HEK293 (cell line): Measurements from ENCODE around the gene SAP30L.

Experiments used
- PRDM10 ChIP-seq: fragments of 450-650 bp; formaldehyde crosslinking; IDR thresholded peaks from 2 replicates; pipeline ENCODE4 v1.5.1; 2016; ENCODE audit warnings: missing biosample characterization, missing genetic modification characterization
- REST ChIP-seq: fragments of 450-650 bp; formaldehyde crosslinking; IDR thresholded peaks from 2 replicates; pipeline ENCODE4 v1.5.1; 2016; ENCODE audit warnings: missing biosample characterization, missing genetic modification characterization
- ZBTB1 ChIP-seq: fragments of 450-650 bp; formaldehyde crosslinking; IDR thresholded peaks from 2 replicates; pipeline ENCODE4 v1.5.1; 2016; ENCODE audit warnings: missing biosample characterization, missing genetic modification characterization
- ZBTB21 ChIP-seq: fragments of 450-650 bp; formaldehyde crosslinking; IDR thresholded peaks from 2 replicates; pipeline ENCODE4 v1.5.1; 2017; ENCODE audit warnings: missing biosample characterization, missing genetic modification characterization
- ZNF114 ChIP-seq: fragments of 450-650 bp; formaldehyde crosslinking; IDR thresholded peaks from 2 replicates; pipeline ENCODE4 v1.5.0; 2017; ENCODE audit warnings: missing biosample characterization, missing genetic modification characterization
- ZNF19 ChIP-seq: fragments of 450-650 bp; formaldehyde crosslinking; IDR thresholded peaks from 2 replicates; pipeline ENCODE4; 2016; ENCODE audit warnings: missing biosample characterization, missing genetic modification characterization, low read depth
- ZNF202 ChIP-seq: fragments of 450-650 bp; formaldehyde crosslinking; IDR thresholded peaks from 2 replicates; pipeline ENCODE4 v1.5.1; 2016; ENCODE audit warnings: missing biosample characterization, missing genetic modification characterization, borderline replicate concordance
- ZNF248 ChIP-seq: fragments of 450-650 bp; formaldehyde crosslinking; IDR thresholded peaks from 2 replicates; pipeline ENCODE4 v1.5.1; 2017; ENCODE audit warnings: missing biosample characterization, missing genetic modification characterization
- ZNF292 ChIP-seq: fragments of 450-650 bp; formaldehyde crosslinking; IDR thresholded peaks from 2 replicates; pipeline ENCODE4 v1.5.1; 2016; ENCODE audit warnings: low read depth, missing biosample characterization, missing genetic modification characterization, borderline replicate concordance
- ZNF324 ChIP-seq: fragments of 450-650 bp; formaldehyde crosslinking; IDR thresholded peaks from 2 replicates; pipeline ENCODE4 v1.5.1; 2016; ENCODE audit warnings: missing biosample characterization, missing genetic modification characterization
- ZNF391 ChIP-seq: fragments of 450-650 bp; formaldehyde crosslinking; IDR thresholded peaks from 2 replicates; pipeline ENCODE4 v1.5.1; 2016; ENCODE audit warnings: low read depth, missing biosample characterization, missing genetic modification characterization, borderline replicate concordance
- ZNF610 ChIP-seq: fragments of 450-650 bp; formaldehyde crosslinking; IDR thresholded peaks from 2 replicates; pipeline ENCODE4 v1.5.1; 2016; ENCODE audit warnings: missing biosample characterization, missing genetic modification characterization, borderline replicate concordance
- ZNF624 ChIP-seq: fragments of 450-650 bp; formaldehyde crosslinking; IDR thresholded peaks from 2 replicates; pipeline ENCODE4 v1.5.1; 2017; ENCODE audit warnings: missing biosample characterization, missing genetic modification characterization
- ZSCAN5A ChIP-seq: fragments of 450-650 bp; formaldehyde crosslinking; IDR thresholded peaks from 2 replicates; pipeline ENCODE4 v1.5.1; 2016; ENCODE audit warnings: missing biosample characterization, missing genetic modification characterization
- TF ChIP-seq, protein P1 (sequence below): fragments of 450-650 bp; formaldehyde crosslinking; IDR thresholded peaks from 2 replicates; pipeline ENCODE4 v1.5.1; 2016; ENCODE audit warnings: missing biosample characterization, missing genetic modification characterization, borderline replicate concordance
- TF ChIP-seq, protein P2 (sequence below): fragments of 450-650 bp; formaldehyde crosslinking; IDR thresholded peaks from 2 replicates; pipeline ENCODE4 v1.5.1; 2016; ENCODE audit warnings: missing biosample characterization, missing genetic modification characterization
- TF ChIP-seq, protein P3 (sequence below): fragments of 450-650 bp; formaldehyde crosslinking; optimal IDR thresholded peaks from 2 replicates; pipeline ENCODE3; 2016; ENCODE audit warnings: missing biosample characterization, mild to moderate bottlenecking, missing genetic modification characterization

SAP30L gene

GRCh38 chr5:154445422-154446194 lies at the start of gene SAP30L (continued):
- TF ChIP-seq REST (tag by site-specific recombination) (peak; percentile 24; the same call in 1 of the 2 replicates), ZNF19 (no peak), ZNF610 (tag by site-specific recombination) (peak; percentile 69; the same call in 1 of the 2 replicates), ZBTB21 (no peak), ZNF114 (tag by site-specific recombination) (no peak), ZNF292 (no peak), ZNF391 (tag by site-specific recombination) (0 out of 2 replicates have a peak, but pooled peaks have one; percentile 14), ZNF624 (tag by site-specific recombination) (no peak), ZSCAN5A (tag by site-specific recombination) (no peak), PRDM10 (no peak; the same call in 1 of the 2 replicates), ZNF324 (no peak), ZBTB1 (tag by site-specific recombination) (no peak), ZNF202 (tag by site-specific recombination) (no peak), ZNF248 (no peak)
- TF ChIP-seq, protein P1, sequence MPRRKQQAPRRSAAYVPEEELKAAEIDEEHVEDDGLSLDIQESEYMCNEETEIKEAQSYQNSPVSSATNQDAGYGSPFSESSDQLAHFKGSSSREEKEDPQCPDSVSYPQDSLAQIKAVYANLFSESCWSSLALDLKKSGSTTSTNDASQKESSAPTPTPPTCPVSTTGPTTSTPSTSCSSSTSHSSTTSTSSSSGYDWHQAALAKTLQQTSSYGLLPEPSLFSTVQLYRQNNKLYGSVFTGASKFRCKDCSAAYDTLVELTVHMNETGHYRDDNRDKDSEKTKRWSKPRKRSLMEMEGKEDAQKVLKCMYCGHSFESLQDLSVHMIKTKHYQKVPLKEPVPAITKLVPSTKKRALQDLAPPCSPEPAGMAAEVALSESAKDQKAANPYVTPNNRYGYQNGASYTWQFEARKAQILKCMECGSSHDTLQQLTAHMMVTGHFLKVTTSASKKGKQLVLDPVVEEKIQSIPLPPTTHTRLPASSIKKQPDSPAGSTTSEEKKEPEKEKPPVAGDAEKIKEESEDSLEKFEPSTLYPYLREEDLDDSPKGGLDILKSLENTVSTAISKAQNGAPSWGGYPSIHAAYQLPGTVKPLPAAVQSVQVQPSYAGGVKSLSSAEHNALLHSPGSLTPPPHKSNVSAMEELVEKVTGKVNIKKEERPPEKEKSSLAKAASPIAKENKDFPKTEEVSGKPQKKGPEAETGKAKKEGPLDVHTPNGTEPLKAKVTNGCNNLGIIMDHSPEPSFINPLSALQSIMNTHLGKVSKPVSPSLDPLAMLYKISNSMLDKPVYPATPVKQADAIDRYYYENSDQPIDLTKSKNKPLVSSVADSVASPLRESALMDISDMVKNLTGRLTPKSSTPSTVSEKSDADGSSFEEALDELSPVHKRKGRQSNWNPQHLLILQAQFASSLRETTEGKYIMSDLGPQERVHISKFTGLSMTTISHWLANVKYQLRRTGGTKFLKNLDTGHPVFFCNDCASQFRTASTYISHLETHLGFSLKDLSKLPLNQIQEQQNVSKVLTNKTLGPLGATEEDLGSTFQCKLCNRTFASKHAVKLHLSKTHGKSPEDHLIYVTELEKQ (tag by site-specific recombination) = 0 out of 2 replicates have a peak, but pooled peaks have one; percentile 59
- TF ChIP-seq, protein P2, sequence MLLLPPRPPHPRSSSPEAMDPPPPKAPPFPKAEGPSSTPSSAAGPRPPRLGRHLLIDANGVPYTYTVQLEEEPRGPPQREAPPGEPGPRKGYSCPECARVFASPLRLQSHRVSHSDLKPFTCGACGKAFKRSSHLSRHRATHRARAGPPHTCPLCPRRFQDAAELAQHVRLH (tag by site-specific recombination) = peak; percentile 78; the same call in 1 of the 2 replicates
- TF ChIP-seq, protein P3, sequence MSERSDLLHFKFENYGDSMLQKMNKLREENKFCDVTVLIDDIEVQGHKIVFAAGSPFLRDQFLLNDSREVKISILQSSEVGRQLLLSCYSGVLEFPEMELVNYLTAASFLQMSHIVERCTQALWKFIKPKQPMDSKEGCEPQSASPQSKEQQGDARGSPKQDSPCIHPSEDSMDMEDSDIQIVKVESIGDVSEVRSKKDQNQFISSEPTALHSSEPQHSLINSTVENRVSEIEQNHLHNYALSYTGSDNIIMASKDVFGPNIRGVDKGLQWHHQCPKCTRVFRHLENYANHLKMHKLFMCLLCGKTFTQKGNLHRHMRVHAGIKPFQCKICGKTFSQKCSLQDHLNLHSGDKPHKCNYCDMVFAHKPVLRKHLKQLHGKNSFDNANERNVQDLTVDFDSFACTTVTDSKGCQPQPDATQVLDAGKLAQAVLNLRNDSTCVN = no peak
